SK-N-SH treated with all-trans-retinoic acid at 6 μM for 48 hours (cell line): Measurements from ENCODE around the gene OTX2.

ENCODE experiments used
- ATAC-seq: fragments of 200-7000 bp; cut with Tn5 transposase; 3 replicates; pipeline ENCODE4 v1.9.1; 2020; ENCODE audit warnings: mild to moderate bottlenecking, moderate library complexity
- ARNTL ChIP-seq: fragments of 450-650 bp; formaldehyde crosslinking; IDR thresholded peaks from 2 replicates; pipeline ENCODE4 v1.5.0; 2020; ENCODE audit warnings: low read depth, mild to moderate bottlenecking, moderate library complexity, borderline replicate concordance
- CSDC2 ChIP-seq: fragments of 250-450 bp; sonication (Bioruptor Pico); IDR thresholded peaks from 2 replicates; pipeline ENCODE4 v1.5.0; 2020; ENCODE audit warnings: mild to moderate bottlenecking, moderate library complexity
- GLIS3 ChIP-seq: fragments of 250-450 bp; sonication (Bioruptor Pico); IDR thresholded peaks from 2 replicates; pipeline ENCODE4 v1.5.0; 2020; ENCODE audit warnings: mild to moderate bottlenecking, moderate library complexity
- ISL1 ChIP-seq: fragments of 250-450 bp; sonication (Bioruptor Pico); IDR thresholded peaks from 2 replicates; pipeline ENCODE4 v2.1.2; 2022; ENCODE audit warnings: mild to moderate bottlenecking, moderate library complexity
- OSR1 ChIP-seq: fragments of 250-450 bp; sonication (Bioruptor Pico); IDR thresholded peaks from 2 replicates; pipeline ENCODE4 v1.8.0; 2022; ENCODE audit warnings: moderate library complexity, mild to moderate bottlenecking, inconsistent platforms
- PPARA ChIP-seq: fragments of 250-450 bp; sonication (Bioruptor Pico); IDR thresholded peaks from 2 replicates; pipeline ENCODE4 v1.5.0; 2020; ENCODE audit warnings: mild to moderate bottlenecking, borderline replicate concordance
- RARB ChIP-seq: fragments of 250-450 bp; sonication (Bioruptor Pico); IDR thresholded peaks from 2 replicates; pipeline ENCODE4 v1.8.0; 2021; ENCODE audit warnings: mild to moderate bottlenecking, moderate library complexity
- SNAI2 ChIP-seq: fragments of 250-450 bp; sonication (Bioruptor Pico); IDR thresholded peaks from 2 replicates; pipeline ENCODE4 v1.5.0; 2020; ENCODE audit warnings: mild to moderate bottlenecking, moderate library complexity
- TCF4 ChIP-seq: fragments of 250-450 bp; sonication (Bioruptor Pico); IDR thresholded peaks from 2 replicates; pipeline ENCODE4 v1.8.0; 2021; ENCODE audit warnings: mild to moderate bottlenecking, moderate library complexity, borderline replicate concordance
- ZC3H10 ChIP-seq: fragments of 250-450 bp; sonication (Bioruptor Pico); IDR thresholded peaks from 2 replicates; pipeline ENCODE4 v1.5.1; 2021; ENCODE audit warnings: mild to moderate bottlenecking, moderate library complexity
- ZFP3 ChIP-seq: fragments of 250-450 bp; sonication (Bioruptor Pico); IDR thresholded peaks from 2 replicates; pipeline ENCODE4 v1.5.0; 2020; ENCODE audit warnings: mild to moderate bottlenecking, moderate library complexity
- ZFP30 ChIP-seq: fragments of 450-650 bp; formaldehyde crosslinking; IDR thresholded peaks from 2 replicates; pipeline ENCODE4 v1.5.0; 2022; ENCODE audit warnings: mild to moderate bottlenecking, moderate library complexity
- ZNF70 ChIP-seq: fragments of 450-650 bp; formaldehyde crosslinking; IDR thresholded peaks from 2 replicates; pipeline ENCODE4 v1.5.0; 2020; ENCODE audit warnings: mild to moderate bottlenecking, moderate library complexity
- ZNF8 ChIP-seq: fragments of 450-650 bp; formaldehyde crosslinking; IDR thresholded peaks from 2 replicates; pipeline ENCODE4 v1.5.0; 2020; ENCODE audit warnings: mild to moderate bottlenecking, moderate library complexity
- TF ChIP-seq, protein P1 (sequence below): fragments of 250-450 bp; sonication (Bioruptor Pico); IDR thresholded peaks from 2 replicates; pipeline ENCODE4 v1.5.1; 2021; ENCODE audit warnings: mild to moderate bottlenecking, moderate library complexity
- TF ChIP-seq, protein P2 (sequence below): fragments of 250-450 bp; sonication (Bioruptor Pico); IDR thresholded peaks from 2 replicates; pipeline ENCODE4 v1.8.0; 2021; ENCODE audit warnings: low read depth, mild to moderate bottlenecking, moderate library complexity, borderline replicate concordance
- TF ChIP-seq, protein P3 (sequence below): fragments of 250-450 bp; sonication (Bioruptor Pico); IDR thresholded peaks from 2 replicates; pipeline ENCODE4 v1.8.0; 2020; ENCODE audit warnings: mild to moderate bottlenecking, moderate library complexity, borderline replicate concordance
- TF ChIP-seq, protein P4 (sequence below): fragments of 250-450 bp; sonication (Bioruptor Pico); IDR thresholded peaks from 2 replicates; pipeline ENCODE4 v1.5.1; 2020; ENCODE audit warnings: low read depth, mild to moderate bottlenecking, moderate library complexity

The OTX2 gene

DNA sequence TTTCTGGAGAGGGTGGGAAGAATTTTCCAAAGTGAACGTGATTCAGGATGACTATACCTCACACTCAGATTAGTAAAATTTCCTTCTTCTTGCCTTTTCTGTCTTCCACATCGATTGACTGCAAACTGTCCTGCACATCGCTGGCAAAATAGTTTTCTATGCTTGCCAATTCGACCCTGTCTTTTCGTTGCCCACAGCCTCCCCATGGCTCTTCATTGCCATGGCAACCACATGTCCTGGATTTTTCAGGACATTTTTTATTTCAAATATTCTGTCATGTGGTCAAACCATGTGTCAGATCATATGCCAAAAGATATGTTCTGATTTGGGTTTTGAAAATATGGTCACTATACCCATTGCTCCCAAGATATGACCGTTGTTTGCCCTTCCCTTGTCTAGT lies 46.9 kb upstream of the OTX2 start:
- no peak for TF ChIP-seq SNAI2 (CRISPR knock-in tag)
- TF ChIP-seq, protein P1, sequence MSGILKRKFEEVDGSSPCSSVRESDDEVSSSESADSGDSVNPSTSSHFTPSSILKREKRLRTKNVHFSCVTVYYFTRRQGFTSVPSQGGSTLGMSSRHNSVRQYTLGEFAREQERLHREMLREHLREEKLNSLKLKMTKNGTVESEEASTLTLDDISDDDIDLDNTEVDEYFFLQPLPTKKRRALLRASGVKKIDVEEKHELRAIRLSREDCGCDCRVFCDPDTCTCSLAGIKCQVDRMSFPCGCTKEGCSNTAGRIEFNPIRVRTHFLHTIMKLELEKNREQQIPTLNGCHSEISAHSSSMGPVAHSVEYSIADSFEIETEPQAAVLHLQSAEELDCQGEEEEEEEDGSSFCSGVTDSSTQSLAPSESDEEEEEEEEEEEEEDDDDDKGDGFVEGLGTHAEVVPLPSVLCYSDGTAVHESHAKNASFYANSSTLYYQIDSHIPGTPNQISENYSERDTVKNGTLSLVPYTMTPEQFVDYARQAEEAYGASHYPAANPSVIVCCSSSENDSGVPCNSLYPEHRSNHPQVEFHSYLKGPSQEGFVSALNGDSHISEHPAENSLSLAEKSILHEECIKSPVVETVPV (CRISPR knock-in tag): no peak
- TF ChIP-seq, all 23 proteins: peak for 0
- no peak for ATAC-seq

DNA sequence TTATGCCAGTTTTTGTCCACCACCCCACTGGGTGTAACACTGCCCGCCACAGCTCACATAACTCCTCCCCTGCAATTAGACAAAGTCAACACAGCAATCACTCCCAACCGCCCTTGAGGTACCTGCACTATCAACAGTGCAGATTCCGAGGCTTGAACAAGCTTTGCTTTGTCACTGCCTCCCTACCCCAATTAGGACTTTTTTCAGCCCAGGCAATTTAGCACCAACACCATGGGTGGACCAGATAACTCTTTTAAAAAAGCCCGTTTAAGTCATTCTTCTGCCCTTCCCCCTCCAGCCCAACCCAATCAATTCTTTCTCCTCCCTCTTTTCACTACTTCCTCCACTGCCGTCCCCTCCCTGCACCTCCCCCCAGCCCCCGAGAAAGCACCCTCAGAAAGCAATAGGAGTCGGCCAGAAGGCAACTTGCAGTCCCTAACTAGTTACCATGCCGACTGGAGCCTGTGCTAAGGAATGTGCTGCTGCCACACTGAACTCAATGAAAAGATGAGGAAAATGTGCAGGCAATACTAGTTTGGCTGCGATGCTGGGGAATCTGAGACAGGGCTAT lies 45.7 kb upstream of the OTX2 start:
- no peak for ATAC-seq
- TF ChIP-seq, protein P2, sequence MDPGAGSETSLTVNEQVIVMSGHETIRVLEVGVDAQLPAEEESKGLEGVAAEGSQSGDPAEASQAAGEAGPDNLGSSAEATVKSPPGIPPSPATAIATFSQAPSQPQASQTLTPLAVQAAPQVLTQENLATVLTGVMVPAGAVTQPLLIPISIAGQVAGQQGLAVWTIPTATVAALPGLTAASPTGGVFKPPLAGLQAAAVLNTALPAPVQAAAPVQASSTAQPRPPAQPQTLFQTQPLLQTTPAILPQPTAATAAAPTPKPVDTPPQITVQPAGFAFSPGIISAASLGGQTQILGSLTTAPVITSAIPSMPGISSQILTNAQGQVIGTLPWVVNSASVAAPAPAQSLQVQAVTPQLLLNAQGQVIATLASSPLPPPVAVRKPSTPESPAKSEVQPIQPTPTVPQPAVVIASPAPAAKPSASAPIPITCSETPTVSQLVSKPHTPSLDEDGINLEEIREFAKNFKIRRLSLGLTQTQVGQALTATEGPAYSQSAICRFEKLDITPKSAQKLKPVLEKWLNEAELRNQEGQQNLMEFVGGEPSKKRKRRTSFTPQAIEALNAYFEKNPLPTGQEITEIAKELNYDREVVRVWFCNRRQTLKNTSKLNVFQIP (CRISPR knock-in tag): no peak
- TF ChIP-seq PPARA (no peak), TCF4 (CRISPR knock-in tag) (no peak), ZNF70 (CRISPR knock-in tag) (no peak), ZFP30 (CRISPR knock-in tag) (no peak), CSDC2 (CRISPR knock-in tag) (no peak), ZC3H10 (CRISPR knock-in tag) (no peak), GLIS3 (CRISPR knock-in tag) (no peak), ARNTL (no peak), ZNF8 (no peak), RARB (CRISPR knock-in tag) (no peak), SNAI2 (CRISPR knock-in tag) (no peak), ZFP3 (no peak), OSR1 (CRISPR knock-in tag) (no peak), ISL1 (no peak)
- TF ChIP-seq, protein P3, sequence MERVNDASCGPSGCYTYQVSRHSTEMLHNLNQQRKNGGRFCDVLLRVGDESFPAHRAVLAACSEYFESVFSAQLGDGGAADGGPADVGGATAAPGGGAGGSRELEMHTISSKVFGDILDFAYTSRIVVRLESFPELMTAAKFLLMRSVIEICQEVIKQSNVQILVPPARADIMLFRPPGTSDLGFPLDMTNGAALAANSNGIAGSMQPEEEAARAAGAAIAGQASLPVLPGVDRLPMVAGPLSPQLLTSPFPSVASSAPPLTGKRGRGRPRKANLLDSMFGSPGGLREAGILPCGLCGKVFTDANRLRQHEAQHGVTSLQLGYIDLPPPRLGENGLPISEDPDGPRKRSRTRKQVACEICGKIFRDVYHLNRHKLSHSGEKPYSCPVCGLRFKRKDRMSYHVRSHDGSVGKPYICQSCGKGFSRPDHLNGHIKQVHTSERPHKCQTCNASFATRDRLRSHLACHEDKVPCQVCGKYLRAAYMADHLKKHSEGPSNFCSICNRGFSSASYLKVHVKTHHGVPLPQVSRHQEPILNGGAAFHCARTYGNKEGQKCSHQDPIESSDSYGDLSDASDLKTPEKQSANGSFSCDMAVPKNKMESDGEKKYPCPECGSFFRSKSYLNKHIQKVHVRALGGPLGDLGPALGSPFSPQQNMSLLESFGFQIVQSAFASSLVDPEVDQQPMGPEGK (CRISPR knock-in tag): no peak
- TF ChIP-seq, protein P4, sequence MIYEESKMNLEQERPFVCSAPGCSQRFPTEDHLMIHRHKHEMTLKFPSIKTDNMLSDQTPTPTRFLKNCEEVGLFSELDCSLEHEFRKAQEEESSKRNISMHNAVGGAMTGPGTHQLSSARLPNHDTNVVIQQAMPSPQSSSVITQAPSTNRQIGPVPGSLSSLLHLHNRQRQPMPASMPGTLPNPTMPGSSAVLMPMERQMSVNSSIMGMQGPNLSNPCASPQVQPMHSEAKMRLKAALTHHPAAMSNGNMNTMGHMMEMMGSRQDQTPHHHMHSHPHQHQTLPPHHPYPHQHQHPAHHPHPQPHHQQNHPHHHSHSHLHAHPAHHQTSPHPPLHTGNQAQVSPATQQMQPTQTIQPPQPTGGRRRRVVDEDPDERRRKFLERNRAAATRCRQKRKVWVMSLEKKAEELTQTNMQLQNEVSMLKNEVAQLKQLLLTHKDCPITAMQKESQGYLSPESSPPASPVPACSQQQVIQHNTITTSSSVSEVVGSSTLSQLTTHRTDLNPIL (CRISPR knock-in tag): no peak
- TF ChIP-seq, protein P1 (CRISPR knock-in tag): no peak

DNA sequence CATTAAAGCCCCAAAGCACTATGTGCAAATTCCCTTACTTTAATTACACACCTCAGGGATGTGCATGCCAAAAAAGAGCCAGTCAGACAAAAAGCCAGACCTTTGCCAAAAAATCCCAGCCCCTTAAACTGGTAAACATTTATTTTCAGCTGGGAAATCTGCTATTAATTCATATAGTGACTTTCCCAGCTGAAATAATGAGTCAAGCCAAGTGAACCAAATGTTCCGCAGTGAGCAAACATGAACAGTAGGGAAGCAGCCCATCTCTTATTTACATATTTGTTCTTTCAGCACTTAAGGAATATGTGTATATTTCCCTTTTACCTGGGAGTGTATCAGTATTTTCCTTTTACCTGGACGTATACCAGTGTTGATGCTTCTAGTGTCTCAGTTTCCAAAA lies 44.0 kb upstream of the OTX2 start:
- TF ChIP-seq, protein P1 (CRISPR knock-in tag): no peak
- TF ChIP-seq ZC3H10 (CRISPR knock-in tag) (no peak), ISL1 (no peak), ARNTL (no peak), TCF4 (CRISPR knock-in tag) (no peak), RARB (CRISPR knock-in tag) (no peak), ZFP3 (no peak), ZNF70 (CRISPR knock-in tag) (no peak)
- TF ChIP-seq, protein P2 (CRISPR knock-in tag): no peak
- no peak for ATAC-seq
